ENCODE data around the gene METTL9.
"Not testable (repeated sequence)": the region's sequence is repeated elsewhere in the genome, so short reads cannot be mapped to it uniquely, and the experiment has no call there.

DNA sequence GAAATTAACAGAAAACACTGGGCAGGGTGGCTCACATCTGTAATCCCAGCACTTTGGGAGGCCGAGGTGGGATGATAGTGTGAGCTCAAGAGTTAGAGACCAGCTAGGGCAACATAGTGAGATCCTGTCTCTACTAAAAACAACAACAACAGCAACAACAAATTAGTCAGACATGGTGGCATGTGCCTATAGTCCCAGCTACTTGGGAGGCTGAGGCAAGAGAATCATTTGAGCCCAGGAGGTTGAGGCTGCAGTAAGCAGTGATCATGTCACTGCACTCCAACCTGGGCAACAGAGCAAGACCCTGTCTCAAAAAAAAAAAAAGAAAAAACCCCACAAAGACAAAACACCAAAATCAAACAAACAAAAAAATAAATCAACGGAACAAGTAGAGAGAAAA lies 21.9 kb upstream of the METTL9 start:
- TF ChIP-seq, protein P1, sequence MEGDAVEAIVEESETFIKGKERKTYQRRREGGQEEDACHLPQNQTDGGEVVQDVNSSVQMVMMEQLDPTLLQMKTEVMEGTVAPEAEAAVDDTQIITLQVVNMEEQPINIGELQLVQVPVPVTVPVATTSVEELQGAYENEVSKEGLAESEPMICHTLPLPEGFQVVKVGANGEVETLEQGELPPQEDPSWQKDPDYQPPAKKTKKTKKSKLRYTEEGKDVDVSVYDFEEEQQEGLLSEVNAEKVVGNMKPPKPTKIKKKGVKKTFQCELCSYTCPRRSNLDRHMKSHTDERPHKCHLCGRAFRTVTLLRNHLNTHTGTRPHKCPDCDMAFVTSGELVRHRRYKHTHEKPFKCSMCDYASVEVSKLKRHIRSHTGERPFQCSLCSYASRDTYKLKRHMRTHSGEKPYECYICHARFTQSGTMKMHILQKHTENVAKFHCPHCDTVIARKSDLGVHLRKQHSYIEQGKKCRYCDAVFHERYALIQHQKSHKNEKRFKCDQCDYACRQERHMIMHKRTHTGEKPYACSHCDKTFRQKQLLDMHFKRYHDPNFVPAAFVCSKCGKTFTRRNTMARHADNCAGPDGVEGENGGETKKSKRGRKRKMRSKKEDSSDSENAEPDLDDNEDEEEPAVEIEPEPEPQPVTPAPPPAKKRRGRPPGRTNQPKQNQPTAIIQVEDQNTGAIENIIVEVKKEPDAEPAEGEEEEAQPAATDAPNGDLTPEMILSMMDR (IDR thresholded peaks at IDR 0.05), result not testable (repeated sequence)
- TF ChIP-seq POLR2A (IDR thresholded peaks at IDR 0.05), result not testable (repeated sequence)
